NK-92 (cell line): ENCODE measurements around the gene SIX3.

Experiments used
- DNase-seq: peaks from one replicate; lab custom pipeline; 2025; ENCODE audit not compliant: unreplicated experiment; lab: John Stamatoyannopoulos, UW

The SIX3 gene

GRCh38 chr2:44941551-44942234 is at the start of gene SIX3:
Gene SIX3 (plus strand): TSS chr2:44941702. CDS start chr2:44942105, 403 bp downstream.
- no peak for DNase-seq

DNA sequence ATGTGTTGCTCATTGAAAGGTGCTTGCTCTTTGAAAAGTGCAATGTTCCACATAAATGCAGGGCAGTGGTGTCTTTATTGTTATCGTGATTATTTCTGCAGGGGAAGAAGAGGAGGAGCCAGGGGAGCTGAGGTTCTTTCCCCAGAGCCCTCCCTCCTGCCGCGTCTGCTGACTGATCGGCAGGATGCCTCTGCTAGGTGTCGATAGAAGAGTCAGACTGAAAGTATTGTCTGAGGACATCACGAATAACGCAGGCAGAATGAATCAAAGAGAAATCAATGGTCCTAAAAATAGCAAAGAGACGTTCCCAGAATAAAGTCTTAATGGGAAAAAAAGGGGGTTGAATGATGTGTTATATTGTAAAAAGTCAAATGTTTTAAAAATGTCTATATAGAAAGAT is 47.4 kb upstream of the SIX3 start:
- DNase-seq = no peak

DNA sequence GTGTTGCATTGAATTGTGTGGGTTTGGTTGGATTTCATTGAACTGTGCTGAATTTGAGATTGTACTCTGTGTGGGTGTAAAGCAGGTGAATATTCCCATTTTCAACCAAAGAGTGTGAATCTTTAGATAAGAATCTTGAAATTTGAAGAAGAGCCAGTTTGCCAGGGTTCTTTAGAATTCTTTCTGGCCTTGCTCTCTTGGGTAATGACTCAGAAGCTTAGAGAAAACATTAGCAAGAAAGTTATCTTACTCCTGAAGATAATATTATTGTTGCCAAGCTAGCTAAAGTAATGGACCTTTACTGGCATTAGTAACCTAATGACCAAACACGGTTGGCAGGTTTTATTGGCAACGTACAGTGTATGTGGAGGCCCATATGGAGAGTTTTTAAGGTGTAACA is 46.4 kb upstream of the SIX3 start:
- no peak for DNase-seq

DNA sequence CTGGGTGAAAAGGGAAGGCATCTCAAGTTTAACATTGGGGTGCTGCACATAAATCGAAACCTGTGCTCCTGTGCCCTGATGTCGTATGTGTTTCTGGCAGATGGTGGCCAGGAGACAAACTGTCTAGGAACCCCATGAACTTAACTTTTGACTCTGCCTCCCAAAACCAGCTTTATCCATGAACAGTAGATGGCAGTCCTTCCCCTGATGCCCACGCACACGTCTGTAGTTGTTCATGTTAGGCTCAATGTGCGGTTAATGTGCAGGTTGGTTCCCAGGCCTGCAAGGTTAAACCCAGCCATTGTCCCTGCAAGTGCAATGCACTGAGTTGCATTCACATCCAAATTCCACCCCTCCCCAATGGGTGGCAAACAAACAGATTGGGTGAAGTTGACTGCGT is 44.1 kb upstream of the SIX3 start:
- no peak for DNase-seq

DNA sequence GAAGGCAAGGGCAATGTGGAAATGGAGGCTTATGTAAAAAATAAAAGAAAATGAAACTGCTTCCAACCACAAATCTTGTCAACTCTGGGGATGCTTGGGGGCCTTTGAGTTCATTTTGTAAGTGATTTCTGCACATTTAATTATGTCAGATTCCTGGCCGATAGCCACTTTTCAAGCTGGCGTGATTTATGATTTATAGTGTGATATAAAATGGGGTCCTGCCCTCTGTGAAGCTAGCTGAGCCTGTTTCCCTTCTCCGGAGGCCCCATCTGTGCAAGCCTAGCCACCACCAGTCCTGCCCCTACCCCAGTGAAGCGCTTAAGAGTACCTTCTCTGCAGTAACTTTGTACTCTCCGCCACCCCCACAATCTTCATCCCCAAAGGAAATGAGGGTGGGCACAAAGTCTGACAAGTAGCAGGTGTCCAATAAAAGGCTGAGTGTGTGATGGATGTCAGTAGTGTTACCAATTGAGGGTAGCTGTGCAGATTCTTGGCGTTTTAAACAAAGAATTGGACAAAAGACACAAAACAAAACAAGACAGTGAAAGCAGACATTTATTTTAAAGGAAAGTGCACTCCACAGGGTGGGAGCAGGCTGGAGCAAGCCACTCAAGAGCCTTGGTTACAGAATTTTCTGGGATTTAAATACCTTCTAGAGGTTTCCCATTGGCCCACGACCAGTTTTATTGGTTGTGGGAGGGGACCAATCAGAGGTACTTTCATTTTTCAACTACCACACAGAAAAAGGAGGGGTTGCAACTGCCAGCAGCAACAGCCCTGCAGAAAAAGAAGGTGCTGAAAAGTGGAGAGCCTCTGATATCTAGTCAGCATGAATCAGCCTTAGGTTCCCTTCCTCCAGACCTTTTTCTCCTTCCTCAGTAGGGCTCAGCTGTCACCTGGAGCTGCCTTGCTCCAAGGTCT is 39.0 kb upstream of the SIX3 start:
- no peak for DNase-seq

GRCh38 chr2:44904578-44904977 is 36.9 kb upstream of the SIX3 start:
- no peak for DNase-seq

DNA sequence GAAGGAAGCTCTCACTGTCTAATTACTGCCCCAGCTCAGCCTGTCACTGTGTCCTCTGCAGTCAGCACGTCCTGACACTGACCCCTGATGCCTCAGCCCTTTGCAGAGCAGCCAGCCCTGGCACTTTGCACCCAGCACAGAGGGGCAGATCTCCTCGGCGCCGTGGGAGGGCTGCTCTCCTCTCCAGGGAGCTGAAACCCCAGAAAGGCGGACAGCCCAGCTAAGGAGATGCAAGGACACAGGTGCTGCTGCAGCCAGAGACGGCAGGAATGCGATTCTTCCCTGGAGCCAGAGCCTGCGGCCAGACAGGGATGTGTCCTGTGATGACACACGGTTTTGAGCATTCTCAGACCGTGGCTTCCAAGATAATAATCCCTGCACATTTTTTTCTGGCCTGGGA is 34.5 kb upstream of the SIX3 start:
- DNase-seq = no peak

DNA sequence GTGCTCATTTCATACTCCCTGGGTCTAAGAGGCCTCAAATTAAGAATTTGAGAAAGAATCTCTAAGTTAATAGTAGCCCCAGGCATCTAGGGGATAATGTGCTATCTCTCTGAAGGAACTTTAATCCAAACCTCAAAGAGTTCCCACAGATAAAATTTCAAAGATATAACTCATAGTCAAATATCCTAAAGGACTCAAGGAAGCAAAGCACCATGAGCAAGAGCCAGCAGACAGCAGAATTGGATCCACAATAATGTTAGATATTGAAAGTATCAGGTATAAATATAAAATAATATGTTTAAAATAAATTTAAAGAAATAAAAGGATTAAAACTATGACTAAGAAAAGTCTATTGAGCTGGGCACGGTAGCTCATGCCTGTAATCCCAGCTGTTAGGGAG is 31.7 kb upstream of the SIX3 start:
- no peak for DNase-seq

DNA sequence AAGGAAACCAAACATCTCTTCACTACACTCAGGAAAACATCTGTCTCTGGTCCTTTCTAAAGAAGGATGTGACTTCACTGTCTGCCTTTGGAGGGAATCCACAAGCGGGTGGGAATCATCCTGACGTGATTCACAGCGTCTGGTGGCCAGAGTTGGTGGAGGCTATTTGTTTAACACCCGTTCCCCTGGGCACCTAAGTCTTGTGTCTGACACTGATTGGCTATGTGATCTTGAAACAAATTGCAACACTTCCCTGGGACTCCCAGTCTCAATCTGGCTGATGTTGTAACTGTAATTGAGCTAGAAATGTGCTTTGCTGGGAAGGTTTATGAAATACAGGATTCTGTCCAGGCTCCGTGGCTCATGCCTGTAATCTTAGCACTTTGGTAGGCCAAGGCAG is 28.8 kb upstream of the SIX3 start:
- DNase-seq = no peak

GRCh38 chr2:44916291-44916690 is 25.2 kb upstream of the SIX3 start:
- DNase-seq = no peak

DNA sequence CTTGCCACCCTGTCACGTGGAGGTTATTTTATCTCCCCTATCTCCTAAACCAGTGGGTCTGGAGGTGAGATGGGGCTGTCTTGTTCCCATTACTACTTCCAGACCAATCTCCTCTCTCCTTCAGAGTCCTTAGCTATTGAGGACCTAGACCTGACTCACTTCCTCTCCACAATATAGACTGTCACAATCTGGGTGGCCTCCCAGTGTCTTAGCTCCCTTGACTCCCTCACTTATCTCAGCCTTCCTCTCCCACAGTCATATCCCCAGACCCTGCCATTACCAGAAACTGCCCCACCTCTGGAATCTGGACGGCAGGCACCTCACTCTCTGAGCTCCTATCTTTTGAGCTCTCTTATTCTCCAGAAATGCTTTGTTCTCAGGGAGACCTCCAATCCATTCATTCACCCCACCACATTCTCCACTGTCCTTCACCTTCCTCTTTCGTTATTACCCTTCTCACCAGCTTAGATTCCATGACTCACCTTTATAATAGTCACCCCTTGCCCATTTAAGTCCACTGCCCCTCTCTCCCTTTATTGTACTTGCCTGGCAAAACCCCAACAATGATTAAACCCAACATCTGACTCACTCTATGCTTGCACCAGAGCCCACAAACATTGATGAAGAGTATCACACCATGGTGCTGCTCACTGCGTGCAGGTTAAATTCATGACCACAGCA is 23.3 kb upstream of the SIX3 start:
- no peak for DNase-seq

GRCh38 chr2:44920751-44921150 is 20.8 kb upstream of the SIX3 start:
- DNase-seq = no peak

- no peak for DNase-seq
Observed at GRCh38 chr2:44922776-44923175, 18.7 kb upstream of the SIX3 start.

DNA sequence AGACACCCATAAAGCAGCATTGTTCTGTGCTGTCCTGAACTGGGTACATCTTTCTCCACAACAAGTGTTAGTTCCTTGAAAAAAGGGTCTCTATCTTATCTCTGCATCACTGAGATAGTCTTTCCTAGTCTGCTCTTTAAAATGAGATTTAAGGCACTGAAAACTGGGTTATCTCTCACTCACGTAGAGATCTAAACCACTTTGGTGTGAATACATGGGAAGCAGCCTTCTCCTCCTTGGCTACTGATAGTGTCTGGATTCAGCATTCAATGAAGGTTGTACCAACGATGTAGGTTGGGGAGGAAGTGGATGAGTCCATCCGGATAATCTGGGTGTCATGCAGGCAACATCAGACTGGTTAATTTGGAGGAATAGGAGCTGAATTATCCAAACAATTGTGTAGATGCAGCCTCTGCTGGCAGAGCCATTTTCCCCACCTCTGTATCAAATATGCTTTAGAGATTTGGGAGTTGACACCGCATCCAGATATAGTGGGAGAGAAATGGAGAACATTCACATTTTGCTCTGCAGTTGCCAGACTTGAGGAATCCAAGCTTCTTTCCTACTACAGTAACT is 15.9 kb upstream of the SIX3 start:
- no peak for DNase-seq

DNA sequence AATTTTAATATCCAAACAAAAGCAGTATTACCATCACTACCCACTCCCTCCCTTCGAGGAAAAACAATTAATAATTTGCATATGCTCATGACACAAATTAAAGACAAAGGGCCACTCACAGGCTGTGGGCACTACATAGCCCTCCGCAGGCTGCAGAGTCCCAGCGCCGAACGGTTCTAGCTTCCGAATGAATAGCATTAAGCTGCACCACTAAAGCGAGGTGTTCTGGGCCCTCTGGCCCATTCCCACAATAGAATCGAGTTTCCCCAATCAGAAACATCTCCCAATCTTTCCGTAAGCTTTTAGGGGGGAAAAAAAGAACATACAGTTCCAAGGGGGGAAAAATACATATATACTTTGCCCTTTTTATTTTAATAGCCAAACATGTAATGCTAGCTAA is 14.5 kb upstream of the SIX3 start:
- no peak for DNase-seq

GRCh38 chr2:44927985-44928482 is 13.5 kb upstream of the SIX3 start:
- no peak for DNase-seq

- no peak for DNase-seq
Observed at GRCh38 chr2:44928483-44929158, 12.9 kb upstream of the SIX3 start.

DNA sequence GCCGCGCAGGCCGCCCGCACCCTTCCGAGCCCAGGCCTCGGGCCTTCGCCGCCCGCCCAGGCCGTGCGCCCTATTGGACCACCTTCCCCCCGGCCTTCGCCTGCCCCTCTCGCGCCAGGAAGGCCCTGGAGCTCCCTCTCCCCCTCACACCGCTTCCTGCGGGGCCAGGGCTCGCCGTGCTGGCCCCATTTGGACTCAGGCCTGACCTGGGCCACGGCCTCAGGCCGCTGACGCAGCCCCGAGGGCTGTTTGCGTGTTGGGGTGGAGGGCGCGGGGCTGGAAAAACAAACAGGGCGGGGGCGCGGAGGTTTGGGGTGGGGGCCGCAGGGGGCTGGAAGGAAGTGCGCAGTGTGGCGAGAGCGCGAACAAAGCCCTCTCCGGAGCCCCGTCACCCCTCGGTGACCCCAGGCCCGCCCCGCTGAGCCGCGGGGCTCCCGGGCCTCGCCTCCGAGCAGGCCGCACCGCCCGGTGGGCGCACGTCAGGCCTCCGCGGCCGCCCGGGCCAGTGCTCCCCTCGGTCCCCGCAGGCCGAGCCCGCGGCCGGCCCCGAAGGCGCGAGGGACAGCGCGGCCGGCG is 12.3 kb upstream of the SIX3 start:
- DNase-seq = no peak

DNA sequence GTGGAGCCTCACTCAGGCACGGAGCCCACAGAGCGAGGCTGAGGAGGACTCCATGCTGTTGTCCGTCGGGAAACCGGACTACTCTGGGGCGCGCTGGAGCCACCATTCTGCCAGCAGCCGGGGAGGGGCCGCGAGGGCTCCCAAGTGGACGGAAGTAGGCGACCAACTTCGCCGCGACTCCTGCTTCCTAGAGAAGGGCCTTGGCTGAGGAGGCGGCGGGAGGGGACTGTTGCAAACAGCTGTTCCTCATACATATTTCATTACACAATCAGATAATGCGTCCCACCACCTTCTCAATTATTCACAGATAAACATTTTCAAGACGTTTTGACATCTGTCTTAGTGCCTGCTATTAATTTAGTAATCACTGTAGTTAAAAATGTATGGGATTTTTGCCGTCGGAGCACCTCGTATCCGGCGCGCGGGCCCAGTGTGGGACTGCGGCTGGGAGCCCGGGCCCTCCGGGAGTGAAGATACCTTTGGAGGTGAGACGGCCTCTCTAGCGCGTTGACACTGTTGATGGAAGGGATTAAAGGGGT is 11.7 kb upstream of the SIX3 start:
- DNase-seq = no peak
